HG02610 (cell line): ENCODE data around the gene NKX2-1.
"Not testable (repeated sequence)": the region's sequence is repeated elsewhere in the genome, so short reads cannot be mapped to it uniquely, and the experiment has no call there.

Experiments
- ATAC-seq: cut with Tn5 transposase; IDR thresholded peaks from one replicate; pipeline ENCODE4 v1.9.1; 2021; ENCODE audit warnings: mild to moderate bottlenecking, moderate library complexity; ENCODE audit not compliant: unreplicated experiment

Gene NKX2-1

DNA sequence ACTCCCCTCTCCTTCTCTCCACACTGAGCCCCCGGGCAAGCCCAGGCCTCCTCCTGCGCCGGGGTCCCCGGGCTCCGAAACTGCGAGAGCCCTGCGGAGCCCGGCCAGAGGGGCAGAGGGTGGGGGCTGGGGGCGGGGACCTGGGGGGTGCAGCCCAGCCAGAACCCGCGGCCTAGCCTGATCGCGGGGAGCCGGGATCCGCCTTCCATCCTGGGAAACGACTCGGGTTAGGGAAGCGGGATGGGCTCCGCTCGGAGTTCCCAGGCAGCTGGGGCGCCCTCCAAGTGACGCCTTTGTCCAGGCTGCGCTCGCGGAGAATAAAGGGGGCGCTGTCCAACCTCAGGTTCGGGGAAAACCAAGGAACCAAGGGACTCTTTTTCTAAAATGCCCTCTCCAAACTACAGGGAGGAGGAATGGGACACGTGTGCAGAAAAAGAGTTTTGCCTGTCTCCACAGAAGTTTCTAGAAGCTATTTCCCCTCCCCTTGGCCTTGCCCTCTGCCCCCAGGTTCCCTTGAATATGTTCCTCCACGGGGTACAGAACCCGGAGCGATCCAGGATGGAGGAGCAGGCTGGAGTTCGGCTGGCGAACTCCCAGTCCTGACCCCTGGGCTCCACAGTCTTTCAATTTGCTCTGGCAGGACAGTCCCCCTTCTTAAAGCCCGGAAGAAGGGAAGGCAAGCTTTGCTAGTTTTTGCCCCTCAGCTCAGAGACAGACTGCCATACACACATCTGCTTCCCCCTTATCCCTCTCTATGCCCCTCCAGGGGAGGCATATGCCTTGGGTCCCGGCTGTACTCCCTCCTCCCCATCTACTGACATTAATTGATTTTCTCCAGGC, 13.9 kb downstream of the NKX2-1 start:
- ATAC-seq: no peak

DNA sequence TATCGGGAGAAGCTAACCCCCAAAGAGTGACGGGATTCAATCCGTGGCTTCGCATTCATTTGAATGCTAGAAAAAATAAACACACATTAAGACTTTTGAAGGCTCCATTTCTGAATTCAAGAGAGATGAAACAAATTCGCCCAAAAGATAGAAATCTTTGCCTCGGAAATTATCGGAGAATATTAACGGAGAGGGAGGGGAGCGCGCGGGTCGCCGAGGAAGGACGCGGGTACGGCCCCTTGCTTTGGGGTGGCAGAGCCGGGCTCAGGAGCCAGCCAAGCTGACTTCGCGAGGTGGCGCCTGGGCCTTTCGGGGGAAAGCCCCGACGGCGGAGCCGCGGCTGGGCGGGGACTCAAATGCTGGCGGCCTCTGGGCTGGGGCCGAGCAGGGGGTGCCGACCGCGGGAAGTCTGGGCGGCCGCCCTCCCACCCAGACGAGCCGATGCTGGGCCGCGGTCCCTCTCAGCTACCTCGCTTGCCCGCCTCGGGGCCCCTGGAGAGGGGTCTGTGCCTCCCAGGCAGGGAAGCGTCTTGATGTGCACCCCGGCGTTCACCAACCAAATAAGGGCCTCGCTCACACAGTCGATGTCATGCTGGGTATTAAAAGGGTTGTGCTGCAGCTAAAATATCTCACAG, 14.7 kb downstream of the NKX2-1 start:
- ATAC-seq: no peak

GRCh38 chr14:36504771-36505175, 15.3 kb downstream of the NKX2-1 start:
- no peak for ATAC-seq

GRCh38 chr14:36503771-36504741, 16.0 kb downstream of the NKX2-1 start:
- ATAC-seq: no peak

- ATAC-seq: no peak
Measured at GRCh38 chr14:36502558-36503508, 17.2 kb downstream of the NKX2-1 start.

- no peak for ATAC-seq
Measured at GRCh38 chr14:36498938-36499337, 21.1 kb downstream of the NKX2-1 start.

- ATAC-seq: no peak
Measured at GRCh38 chr14:36496346-36496745, 23.7 kb downstream of the NKX2-1 start.

DNA sequence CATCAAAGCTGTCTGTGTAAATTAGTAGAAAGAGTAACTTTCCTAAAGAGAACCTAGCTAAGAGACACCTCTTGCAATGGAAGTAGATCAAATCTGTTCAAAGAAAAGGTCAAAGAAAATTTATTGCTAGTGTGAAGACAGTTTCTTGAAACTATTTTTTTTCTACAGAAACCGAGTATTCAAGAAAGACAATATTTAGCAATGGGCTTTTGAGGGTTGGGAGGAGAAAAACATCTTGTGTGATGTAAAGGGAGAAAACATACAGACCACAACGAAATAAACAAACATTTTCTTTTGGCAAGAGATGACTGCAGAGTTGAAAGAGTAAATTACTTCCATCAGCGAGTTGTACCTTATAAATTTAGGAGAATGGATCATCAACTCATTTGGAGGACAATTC, 24.4 kb downstream of the NKX2-1 start:
- ATAC-seq: no peak

DNA sequence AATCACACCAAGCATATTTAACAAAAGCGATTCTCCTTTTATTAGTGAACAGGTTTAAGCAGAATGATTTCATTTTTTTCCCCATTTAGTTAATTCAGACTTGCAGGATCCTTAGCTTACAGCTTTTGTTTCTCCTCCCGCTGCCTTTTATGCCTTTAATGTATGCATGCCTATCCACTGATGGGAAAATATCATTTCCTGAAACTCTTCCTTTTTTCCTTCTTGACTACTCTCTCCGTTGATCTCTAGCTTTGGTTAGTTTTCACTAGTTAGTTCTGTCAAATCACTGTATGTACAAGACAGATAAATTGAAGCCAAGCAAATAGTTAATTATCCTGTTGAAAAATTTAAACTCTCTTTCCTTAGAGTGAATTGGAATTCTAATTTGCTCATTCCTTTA, 26.3 kb downstream of the NKX2-1 start:
- no peak for ATAC-seq

DNA sequence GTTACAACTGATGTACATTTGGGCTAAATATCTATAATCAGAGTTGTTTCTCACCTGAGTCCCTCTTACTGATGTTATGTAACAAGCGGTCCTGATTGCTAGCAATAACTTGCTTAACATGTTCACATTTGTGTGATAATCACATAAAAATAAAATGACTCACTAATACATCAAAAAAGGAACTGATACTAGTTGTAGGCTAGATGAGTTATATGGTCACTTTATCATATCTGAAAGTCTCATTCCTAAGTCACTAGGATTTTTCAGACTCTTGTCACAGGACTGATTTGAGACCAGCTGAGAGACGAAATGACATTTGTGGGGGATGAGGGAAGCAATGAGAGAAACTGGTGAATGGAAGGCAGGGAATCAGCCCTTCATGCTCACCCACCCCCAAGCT, 34.3 kb downstream of the NKX2-1 start:
- ATAC-seq: peak; percentile 61

DNA sequence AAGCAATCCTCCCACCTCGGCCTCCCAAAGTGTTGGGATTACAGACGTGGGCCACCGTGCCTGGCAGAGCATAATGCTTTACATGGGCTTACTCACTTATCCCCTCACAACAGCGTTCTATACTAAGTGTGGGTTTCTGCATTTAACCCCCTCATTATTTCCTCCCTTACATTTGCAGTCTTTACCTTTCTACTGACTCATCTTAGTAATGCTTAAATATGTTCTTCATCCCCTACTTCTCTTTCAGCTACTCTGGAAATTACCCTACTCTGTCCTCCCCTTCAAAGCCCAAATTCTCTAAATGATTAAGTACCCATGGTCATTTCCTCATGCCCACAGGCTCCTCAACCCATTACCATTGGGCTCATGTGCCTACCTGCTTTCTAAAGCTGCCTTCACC, 40.7 kb downstream of the NKX2-1 start:
- peak; percentile 65 for ATAC-seq

- peak; percentile 84 for ATAC-seq
Measured at GRCh38 chr14:36478782-36479181, 41.2 kb downstream of the NKX2-1 start.

DNA sequence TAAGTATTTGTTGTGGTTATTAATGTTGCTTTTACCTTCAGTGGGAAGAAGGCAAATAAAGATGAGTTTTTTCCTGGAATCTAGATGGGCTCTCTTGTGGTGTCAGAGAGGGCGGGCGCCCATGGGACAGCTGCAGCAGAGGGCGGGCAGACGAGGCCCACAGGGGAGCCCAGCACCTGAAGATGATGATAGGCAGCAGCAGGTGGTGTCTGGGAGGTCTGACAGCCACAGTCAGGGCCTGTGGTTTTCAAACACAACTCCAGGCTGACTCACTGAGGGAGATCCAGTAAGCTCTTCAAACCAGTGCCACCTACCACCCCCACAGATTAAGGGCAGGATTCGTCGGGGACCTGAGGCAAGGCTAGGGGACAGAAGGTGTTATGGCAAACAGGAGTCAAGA, 42.8 kb downstream of the NKX2-1 start:
- no peak for ATAC-seq

DNA sequence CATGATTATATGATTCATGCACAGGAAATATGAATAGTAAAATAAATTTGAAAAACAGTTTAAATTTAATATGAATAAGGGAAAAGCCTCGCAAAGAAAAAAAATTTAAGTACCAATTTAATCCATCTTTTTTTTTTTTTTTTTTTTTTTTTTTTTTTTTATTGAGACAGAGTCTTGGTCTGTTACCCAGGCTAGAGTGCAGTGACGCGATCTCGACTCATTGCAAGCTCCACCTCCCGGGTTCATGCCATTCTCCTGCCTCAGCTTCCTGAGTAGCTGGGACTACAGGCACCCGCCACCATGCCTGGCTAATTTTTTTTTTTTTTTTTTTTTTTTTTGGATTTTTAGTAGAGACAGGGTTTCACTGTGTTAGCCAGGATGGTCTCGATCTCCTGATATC, 44.0 kb downstream of the NKX2-1 start:
- ATAC-seq: not testable (repeated sequence)

- ATAC-seq: no peak
Measured at GRCh38 chr14:36474593-36474992, 45.4 kb downstream of the NKX2-1 start.

- no peak for ATAC-seq
Measured at GRCh38 chr14:36471431-36471830, 48.6 kb downstream of the NKX2-1 start.

- ATAC-seq: no peak
Measured at GRCh38 chr14:36467332-36467731, 52.7 kb downstream of the NKX2-1 start.
